AG09309 (cell line): ENCODE measurements around the gene AMBRA1.
A peak's percentile ranks its signal among the peaks of the same experiment; 100 is the strongest.

Experiments
- DNase-seq: peaks from one replicate; pipeline ENCODE4 v3.0.0-alpha.2; 2010; ENCODE audit warnings: low read depth
- H3K4me3 ChIP-seq: 2 replicates; pipeline ENCODE4 v1.5.1; 2011; ENCODE audit warnings: mild to moderate bottlenecking, low read depth, low read length, moderate library complexity; ENCODE audit not compliant: control insufficient read depth
- CTCF ChIP-seq: IDR thresholded peaks from 2 replicates; pipeline ENCODE4 v1.5.1; 2011; ENCODE audit warnings: mild to moderate bottlenecking, low read depth, low read length, inconsistent platforms; ENCODE audit not compliant: insufficient read depth, control insufficient read depth; ENCODE audit errors: missing control alignments

Gene AMBRA1

DNA sequence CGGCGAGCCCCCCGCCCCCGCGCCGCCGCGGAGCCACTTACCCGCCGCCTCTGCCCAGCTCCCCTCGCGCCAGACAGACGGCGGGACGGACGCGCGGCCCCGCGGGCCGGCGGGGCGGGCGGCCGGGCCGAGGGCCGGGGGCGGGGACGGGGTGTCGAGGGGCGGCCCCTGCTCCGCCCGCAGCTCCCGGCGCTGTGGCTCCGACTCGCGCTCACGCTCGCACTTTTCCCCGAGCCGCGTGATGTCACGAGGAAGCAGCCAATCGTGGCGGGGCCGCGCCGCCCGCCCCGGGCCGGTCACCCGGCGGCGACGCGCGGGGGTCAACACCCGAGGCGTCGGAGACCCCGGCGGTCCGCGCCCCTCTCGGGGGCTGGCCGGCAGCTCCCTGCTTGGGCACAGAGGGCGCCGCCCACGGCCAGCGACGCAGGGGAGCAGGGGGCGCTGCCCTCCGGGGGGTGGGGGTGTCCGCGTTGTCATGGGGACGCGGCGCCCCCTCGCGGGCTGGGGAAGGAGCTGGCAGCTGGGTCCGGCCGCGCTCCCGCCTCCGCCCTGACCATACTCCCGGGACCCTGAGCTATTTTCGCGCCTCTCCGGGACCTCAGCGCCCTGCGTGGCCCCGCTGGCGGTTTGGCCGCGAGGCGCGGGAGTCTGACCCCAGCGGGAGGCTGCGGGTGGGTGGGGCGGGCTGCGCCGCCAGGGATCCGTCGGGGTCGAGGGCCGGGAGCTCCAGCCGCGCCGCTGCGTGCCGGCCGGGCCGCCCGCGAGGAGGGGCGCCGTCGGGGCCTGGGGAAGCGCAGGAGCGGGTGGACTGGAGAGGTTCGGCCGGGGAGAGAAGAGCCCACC lies 202.0 kb downstream of the AMBRA1 start, which contains the start of gene CHRM4:
Gene CHRM4 (minus strand): TSS at position 199 of the 843 bp plus-strand sequence. CDS start 5,219 bp downstream, outside the sequence.
- H3K4me3 ChIP-seq: peak within 1 kb of the TSS; percentile 37
- no peak for DNase-seq
- peak; percentile 25 for TF ChIP-seq CTCF

DNA sequence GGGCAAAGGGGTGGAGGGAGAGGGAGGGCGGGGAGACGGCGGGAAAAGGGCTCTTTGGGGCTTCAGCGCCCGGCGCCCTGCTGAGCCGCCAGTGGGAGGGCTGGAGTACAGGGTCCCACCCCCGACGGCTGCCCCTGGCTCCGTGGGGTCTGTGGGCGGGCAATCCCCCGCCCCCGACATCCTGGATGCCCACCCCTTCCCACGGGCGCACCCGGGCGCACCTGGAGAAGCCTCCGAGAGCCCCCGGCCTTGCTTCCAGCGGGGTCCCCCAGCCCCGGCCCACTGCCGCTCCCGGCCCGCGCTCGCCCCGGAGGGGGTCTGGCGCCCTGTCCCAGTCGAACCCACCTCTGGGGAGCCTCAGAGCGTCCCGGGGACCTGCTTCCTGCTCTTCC lies 202.6 kb downstream of the AMBRA1 start:
- no peak for TF ChIP-seq CTCF
- no peak for DNase-seq
- no peak overlapping the region for H3K4me3 ChIP-seq

GRCh38 chr11:46390331-46391171 lies 203.3 kb downstream of the AMBRA1 start:
- no peak overlapping the region for H3K4me3 ChIP-seq
- no peak for DNase-seq
- no peak for TF ChIP-seq CTCF

DNA sequence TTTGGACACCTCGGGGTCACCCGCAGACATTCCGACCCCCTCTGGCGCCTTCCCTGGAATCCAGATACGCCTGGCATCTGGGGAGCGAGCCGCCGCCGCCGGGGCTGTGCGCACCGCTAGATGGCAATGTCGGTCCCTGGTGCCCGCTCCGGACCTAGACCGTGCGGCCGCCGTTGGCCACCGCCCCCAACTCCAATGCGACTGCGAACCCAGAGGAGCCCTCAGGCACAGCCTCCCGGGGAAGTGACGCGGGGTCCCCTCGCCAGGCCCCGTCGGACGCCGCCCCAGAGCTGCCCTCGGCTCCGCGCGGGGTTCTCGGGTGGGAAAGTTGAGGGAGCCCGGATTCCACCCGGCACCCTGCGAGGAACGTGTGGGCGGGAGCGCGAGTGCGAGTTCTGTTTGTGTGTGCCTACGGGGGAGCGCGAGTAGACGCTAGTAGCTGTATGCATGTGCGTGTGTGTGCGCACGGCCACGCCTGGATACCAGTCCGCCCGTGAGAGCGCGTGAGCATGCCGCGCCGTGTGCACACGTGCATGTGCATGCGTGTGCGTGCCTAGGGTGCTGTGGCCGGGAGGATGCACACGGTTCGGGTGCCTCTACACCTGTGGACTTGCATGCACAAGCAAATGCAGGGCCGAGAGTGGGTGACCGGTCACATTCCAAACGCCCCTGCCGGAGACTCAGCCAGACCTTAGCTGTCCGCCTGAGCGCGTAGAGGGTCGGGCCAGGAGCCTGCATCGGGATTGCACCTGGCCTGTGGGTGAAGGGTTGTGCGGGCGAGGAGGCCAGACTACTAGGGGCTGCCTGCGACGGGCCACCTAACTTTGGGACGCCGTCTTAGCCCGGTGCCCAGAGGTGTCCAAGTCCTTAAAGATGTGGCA lies 204.1 kb downstream of the AMBRA1 start:
- H3K4me3 ChIP-seq: peak overlapping the region; percentile 50
- TF ChIP-seq CTCF: peak; percentile 92
- no peak for DNase-seq

DNA sequence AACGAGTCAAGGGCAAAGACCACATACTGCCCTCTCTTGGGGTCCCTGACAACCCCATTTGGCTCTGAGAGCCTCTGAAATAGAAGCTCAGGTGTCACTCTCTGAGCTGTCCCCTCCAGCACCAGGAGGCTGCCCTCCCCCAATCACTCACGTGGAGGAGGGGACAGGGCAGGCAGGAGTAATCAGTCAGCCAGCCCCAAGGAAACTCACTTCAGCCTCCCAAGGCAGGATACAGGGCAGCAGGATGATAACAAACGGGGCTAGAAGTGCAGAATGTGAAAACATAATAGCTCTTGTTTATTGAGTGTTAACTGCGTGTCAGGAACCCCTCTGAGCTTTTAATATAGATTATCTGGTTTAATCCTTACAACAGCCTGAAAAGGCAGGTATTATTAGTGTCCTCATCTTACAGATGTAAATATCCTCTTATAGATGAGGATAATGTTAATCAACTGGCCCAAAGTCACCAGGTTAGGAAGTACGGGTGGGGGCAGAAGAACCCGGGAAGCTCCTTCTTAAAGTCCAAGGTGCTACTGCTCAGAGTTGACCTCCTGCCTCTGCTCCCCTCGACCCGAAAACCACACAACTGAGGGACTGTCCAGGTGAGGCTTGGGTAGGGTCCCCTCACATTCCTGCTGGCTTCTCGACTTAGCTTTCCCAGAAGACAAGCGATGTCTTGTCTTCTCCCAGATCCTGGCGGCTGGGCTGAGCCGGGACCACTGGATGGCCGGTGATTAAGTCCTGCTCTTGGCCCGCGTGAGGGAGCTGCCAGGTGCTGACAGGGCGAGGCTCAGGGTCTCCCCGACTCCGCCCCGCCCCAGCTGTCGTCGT lies 205.0 kb downstream of the AMBRA1 start:
- H3K4me3 ChIP-seq: peak overlapping the region; percentile 50; the same call in 1 of the 2 replicates
- no peak for TF ChIP-seq CTCF
- DNase-seq: no peak
